Activated effector memory CD4-positive, alpha-beta T cell treated with Interleukin-2 at 50 U/mL for 16 hours (primary cell): ENCODE measurements around the gene SOX6.

Source experiments
- DNase-seq: peaks from one replicate; pipeline ENCODE4 v3.0.0-alpha.2; 2020

SOX6 gene

GRCh38 chr11:15985127-15985859, 371.1 kb downstream of the SOX6 start:
- no peak for DNase-seq

GRCh38 chr11:15981292-15981691, 375.1 kb downstream of the SOX6 start:
- no peak for DNase-seq

- no peak for DNase-seq
These were observed 379.2 kb downstream of the SOX6 start for GRCh38 chr11:15977116-15977515.

- no peak for DNase-seq
These were observed 379.8 kb downstream of the SOX6 start for GRCh38 chr11:15976433-15977045.

- DNase-seq = no peak
These were observed 380.6 kb downstream of the SOX6 start for GRCh38 chr11:15975742-15976141.

- DNase-seq = no peak
These were observed 383.5 kb downstream of the SOX6 start for GRCh38 chr11:15972838-15973237.

GRCh38 chr11:15971215-15971546, 385.2 kb downstream of the SOX6 start:
- no peak for DNase-seq

- DNase-seq = no peak
These were observed 385.7 kb downstream of the SOX6 start for GRCh38 chr11:15970506-15971214.

GRCh38 chr11:15969701-15970329, 386.5 kb downstream of the SOX6 start:
- no peak for DNase-seq

GRCh38 chr11:15969281-15969680, 387.1 kb downstream of the SOX6 start:
- no peak for DNase-seq

GRCh38 chr11:15968461-15969130, 387.8 kb downstream of the SOX6 start:
- no peak for DNase-seq

- DNase-seq = no peak
These were observed 388.4 kb downstream of the SOX6 start for GRCh38 chr11:15967966-15968365.

GRCh38 chr11:15967166-15967565, 389.2 kb downstream of the SOX6 start:
- DNase-seq = no peak

GRCh38 chr11:15965562-15966250, 390.6 kb downstream of the SOX6 start:
- DNase-seq = no peak

- no peak for DNase-seq
These were observed 393.1 kb downstream of the SOX6 start for GRCh38 chr11:15963266-15963665.

GRCh38 chr11:15958910-15959309, 397.4 kb downstream of the SOX6 start:
- DNase-seq = no peak

GRCh38 chr11:15957234-15957633, 399.1 kb downstream of the SOX6 start:
- DNase-seq = no peak

GRCh38 chr11:15956302-15956701, 400.0 kb downstream of the SOX6 start:
- DNase-seq = no peak

- DNase-seq = no peak
These were observed 400.8 kb downstream of the SOX6 start for GRCh38 chr11:15955595-15955994.

- no peak for DNase-seq
These were observed 408.4 kb downstream of the SOX6 start for GRCh38 chr11:15947681-15948648.

- no peak for DNase-seq
These were observed 410.6 kb downstream of the SOX6 start for GRCh38 chr11:15945726-15946125.
